ENCODE measurements around the gene FAM163B. TPM values are rescaled to one million over a fixed set of nuclear protein-coding genes. Genes with fewer than 3 reads are reported as not detected.

The FAM163B gene
- total RNA-seq, 1 experiment from 2014 or later: 2.0 TPM

- no peak for TF ChIP-seq CTCF (IDR thresholded peaks at IDR 0.05)
- no peak for TF ChIP-seq ERG (CRISPR knock-in tag; IDR thresholded peaks at IDR 0.05)
- no peak for TF ChIP-seq CBFB (CRISPR knock-in tag; IDR thresholded peaks at IDR 0.05; ENCODE audit: low read depth)
- TF ChIP-seq AFF4 (CRISPR knock-in tag; IDR thresholded peaks at IDR 0.05; ENCODE audit: borderline replicate concordance): no peak
- TF ChIP-seq GRHL2 (CRISPR knock-in tag; IDR thresholded peaks at IDR 0.05; ENCODE audit: insufficient replicate concordance, severe bottlenecking): no peak
- TF ChIP-seq ZNF263 (CRISPR knock-in tag; IDR thresholded peaks at IDR 0.05; ENCODE audit: low read depth): no peak
- TF ChIP-seq GTF2I (CRISPR knock-in tag; conservative IDR thresholded peaks at IDR 0.05): no peak
- TF ChIP-seq MYBL2 (CRISPR knock-in tag; IDR thresholded peaks at IDR 0.05): no peak
- no peak for TF ChIP-seq ZNF512 (CRISPR knock-in tag; IDR thresholded peaks at IDR 0.05; ENCODE audit: borderline replicate concordance)
- TF ChIP-seq PREB (CRISPR knock-in tag; IDR thresholded peaks at IDR 0.05; ENCODE audit: borderline replicate concordance): no peak
- TF ChIP-seq ELF4 (CRISPR knock-in tag; IDR thresholded peaks at IDR 0.05; ENCODE audit: low read depth): no peak
- no peak for TF ChIP-seq ZBTB43 (CRISPR knock-in tag; IDR thresholded peaks at IDR 0.05)
- TF ChIP-seq ZBTB21 (CRISPR knock-in tag; IDR thresholded peaks at IDR 0.05; ENCODE audit: borderline replicate concordance): no peak
- no peak for TF ChIP-seq HMGA2 (CRISPR knock-in tag; IDR thresholded peaks at IDR 0.05)
- TF ChIP-seq MLX (CRISPR knock-in tag; IDR thresholded peaks at IDR 0.05): no peak
- Mint-ChIP-seq H3K9me3 (peaks cover 15% of the 10 kb centered on the region), H3K4me1 (peaks cover 6% of the 10 kb centered on the region), H3K27ac (no peak overlapping the region), H3K27me3 (ENCODE audit: low read depth) (peaks cover 8% of the 10 kb centered on the region), H3K4me3 (no peak overlapping the region), H3K36me3 (peaks cover 14% of the 10 kb centered on the region)
- no peak for DNase-seq (ENCODE audit: low spot score)
- ChIA-PET CTCF (interaction anchor here (1.5 to 4.0 kb wide), 2 partner anchors 13 to 92 kb away, joined by 4 to 15 read pairs; no protein-coding TSS in a partner anchor), POLR2A (no interaction called here)
- ATAC-seq: no peak
Measured at GRCh38 chr9:133601746-133602145, 7.4 kb downstream of the FAM163B start.

Measured in WTC11 (cell line).